T-helper 9 cell (primary cell): ENCODE results near the gene DROSHA.
A peak's percentile ranks its signal among the peaks of the same experiment; 100 is the strongest.
"Not testable (repeated sequence)": the region's sequence is repeated elsewhere in the genome, so short reads cannot be mapped to it uniquely, and the experiment has no call there.

Experiments
- DNase-seq: peaks from one replicate; pipeline ENCODE4 v3.0.0-alpha.2; 2020
- total RNA-seq, 2 donors: gene quantifications; one replicate each; lab custom pipeline; 2026; lab: John Stamatoyannopoulos, UW

The DROSHA gene, protein sequence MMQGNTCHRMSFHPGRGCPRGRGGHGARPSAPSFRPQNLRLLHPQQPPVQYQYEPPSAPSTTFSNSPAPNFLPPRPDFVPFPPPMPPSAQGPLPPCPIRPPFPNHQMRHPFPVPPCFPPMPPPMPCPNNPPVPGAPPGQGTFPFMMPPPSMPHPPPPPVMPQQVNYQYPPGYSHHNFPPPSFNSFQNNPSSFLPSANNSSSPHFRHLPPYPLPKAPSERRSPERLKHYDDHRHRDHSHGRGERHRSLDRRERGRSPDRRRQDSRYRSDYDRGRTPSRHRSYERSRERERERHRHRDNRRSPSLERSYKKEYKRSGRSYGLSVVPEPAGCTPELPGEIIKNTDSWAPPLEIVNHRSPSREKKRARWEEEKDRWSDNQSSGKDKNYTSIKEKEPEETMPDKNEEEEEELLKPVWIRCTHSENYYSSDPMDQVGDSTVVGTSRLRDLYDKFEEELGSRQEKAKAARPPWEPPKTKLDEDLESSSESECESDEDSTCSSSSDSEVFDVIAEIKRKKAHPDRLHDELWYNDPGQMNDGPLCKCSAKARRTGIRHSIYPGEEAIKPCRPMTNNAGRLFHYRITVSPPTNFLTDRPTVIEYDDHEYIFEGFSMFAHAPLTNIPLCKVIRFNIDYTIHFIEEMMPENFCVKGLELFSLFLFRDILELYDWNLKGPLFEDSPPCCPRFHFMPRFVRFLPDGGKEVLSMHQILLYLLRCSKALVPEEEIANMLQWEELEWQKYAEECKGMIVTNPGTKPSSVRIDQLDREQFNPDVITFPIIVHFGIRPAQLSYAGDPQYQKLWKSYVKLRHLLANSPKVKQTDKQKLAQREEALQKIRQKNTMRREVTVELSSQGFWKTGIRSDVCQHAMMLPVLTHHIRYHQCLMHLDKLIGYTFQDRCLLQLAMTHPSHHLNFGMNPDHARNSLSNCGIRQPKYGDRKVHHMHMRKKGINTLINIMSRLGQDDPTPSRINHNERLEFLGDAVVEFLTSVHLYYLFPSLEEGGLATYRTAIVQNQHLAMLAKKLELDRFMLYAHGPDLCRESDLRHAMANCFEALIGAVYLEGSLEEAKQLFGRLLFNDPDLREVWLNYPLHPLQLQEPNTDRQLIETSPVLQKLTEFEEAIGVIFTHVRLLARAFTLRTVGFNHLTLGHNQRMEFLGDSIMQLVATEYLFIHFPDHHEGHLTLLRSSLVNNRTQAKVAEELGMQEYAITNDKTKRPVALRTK (N-terminal part only)
- total RNA-seq, result 17.9 to 38.3 reads per million in 2 donors

GRCh38 chr5:31531888-31532547 is at the start of gene DROSHA, which contains the start of gene C5orf22:
Gene DROSHA (minus strand): TSS chr5:31532093. CDS start chr5:31529059, 3,034 bp downstream.
Gene C5orf22 (plus strand): TSS chr5:31532301. CDS start chr5:31532393, 92 bp downstream.
- DNase-seq, result peak; percentile 83

DNA sequence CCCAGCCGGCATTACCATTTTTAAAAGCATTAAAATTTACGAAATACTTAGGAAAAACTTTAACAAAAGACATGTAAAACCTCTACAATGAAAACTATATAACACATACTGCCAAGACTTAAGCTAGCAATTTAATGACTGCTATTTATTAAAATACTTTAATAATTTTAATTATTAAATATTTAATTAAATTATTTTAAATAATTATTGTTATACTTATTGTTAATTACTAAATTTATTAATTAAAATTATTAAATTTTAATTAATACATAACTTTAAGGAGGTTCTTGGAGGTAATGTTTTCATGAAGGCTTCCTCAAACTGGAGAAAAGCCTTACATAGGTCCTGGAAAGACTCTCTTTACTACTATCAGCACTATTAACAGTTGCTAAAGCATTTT is 47.7 kb upstream of the DROSHA start:
- no peak for DNase-seq

- DNase-seq, result no peak
Measured at GRCh38 chr5:31577438-31577837, 45.5 kb upstream of the DROSHA start.

GRCh38 chr5:31574772-31575171 is 42.9 kb upstream of the DROSHA start:
- no peak for DNase-seq

DNA sequence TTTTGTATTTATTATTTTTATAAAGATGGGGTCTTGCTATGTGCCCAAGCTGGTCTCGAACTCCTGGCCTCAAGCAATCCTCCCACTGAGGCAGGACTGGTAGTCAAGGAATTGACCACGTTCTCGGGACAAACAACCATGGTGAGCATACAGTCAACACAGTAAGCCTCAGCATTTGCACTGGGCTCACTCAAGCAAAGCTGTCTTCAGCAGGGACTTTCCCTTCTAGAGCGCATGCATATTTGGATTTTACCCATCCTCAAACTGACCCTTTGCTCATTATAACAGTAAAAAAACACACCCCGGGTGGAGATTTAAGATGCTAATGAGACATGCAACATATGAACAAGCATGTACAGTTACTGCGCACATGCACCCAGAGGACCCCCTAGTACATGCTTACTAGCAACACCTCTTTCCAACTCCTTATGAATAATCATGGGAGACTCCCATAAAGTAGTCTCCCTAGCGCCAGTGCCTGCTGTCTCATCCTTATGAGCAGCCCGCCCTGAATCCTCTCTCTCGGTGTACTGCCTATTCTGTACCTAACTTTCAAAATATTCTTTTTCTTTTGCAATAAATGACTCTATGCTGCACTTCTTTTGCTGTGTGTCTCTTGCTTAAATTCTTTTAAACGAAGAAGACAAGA is 41.7 kb upstream of the DROSHA start:
- DNase-seq, result no peak

GRCh38 chr5:31569068-31569467 is 37.2 kb upstream of the DROSHA start:
- no peak for DNase-seq

DNA sequence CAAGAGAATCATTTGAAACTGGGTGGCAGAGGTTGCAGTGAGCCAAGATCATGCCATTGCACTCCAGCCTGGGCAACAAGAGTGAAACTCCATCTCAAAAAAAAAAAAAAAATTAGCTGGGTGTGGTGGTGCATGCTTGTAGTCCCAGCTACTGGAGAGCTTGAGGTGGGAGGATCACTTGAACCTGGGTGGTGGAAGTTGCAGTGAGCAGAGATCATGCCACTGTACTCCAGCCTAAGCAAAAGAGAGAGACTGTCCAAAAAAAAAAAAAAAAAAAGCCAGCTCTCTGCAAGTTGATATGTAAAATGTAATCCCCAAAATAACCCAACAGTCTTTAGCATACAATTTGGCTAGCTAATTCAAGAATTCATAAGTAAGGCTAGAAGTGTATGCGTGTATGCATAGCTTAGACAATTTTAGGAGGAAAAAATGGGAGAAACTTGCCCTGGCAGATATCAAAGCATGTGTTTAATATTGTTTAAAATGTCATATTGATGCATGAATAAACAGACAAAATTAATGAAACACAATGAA is 36.5 kb upstream of the DROSHA start:
- DNase-seq, result no peak

DNA sequence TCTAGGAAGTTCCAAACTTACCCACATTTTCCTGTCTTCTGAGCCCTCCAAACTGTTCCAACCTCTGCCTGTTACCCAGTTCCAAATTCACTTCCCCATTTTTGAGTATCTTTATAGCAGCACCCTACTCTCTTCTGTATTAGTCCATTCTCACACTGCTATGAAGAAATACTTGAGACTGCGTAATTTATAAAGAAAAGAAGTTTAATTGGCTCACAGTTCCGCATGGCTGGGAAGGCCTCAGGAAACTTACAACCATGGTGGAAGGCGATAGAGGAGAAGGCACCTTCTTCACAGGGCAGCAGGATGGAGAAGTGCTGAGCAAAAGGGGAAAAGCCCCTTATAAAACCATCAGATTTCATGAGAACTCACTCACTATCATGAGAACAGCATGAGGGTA is 34.5 kb upstream of the DROSHA start:
- DNase-seq, result not testable (repeated sequence)

GRCh38 chr5:31563216-31563615 is 31.3 kb upstream of the DROSHA start:
- DNase-seq, result no peak

GRCh38 chr5:31561946-31562345 is 30.1 kb upstream of the DROSHA start:
- DNase-seq, result no peak

GRCh38 chr5:31559942-31560341 is 28.0 kb upstream of the DROSHA start:
- DNase-seq, result no peak

- no peak for DNase-seq
Measured at GRCh38 chr5:31556461-31556860, 24.6 kb upstream of the DROSHA start.

- no peak for DNase-seq
Measured at GRCh38 chr5:31554552-31554951, 22.7 kb upstream of the DROSHA start.

- no peak for DNase-seq
Measured at GRCh38 chr5:31553863-31554262, 22.0 kb upstream of the DROSHA start.

DNA sequence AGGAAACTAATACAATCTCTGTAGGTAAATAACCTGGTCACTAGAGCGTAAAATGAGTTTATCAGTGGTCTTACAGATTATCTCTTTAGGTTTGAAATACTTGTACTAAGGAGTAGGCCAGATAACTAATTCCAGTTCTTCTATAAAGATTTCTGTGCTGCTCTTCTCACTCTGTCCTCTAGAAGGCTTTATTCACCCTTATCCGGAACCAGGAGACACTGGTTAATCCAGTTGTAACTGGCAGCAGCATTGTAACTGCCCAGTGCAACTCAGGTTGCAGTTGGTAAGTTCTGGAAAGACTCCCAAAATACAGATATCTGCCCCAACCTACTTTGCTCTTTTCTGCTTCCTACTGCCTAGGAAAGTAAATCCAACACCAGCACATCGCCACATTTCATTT is 20.0 kb upstream of the DROSHA start:
- no peak for DNase-seq

DNA sequence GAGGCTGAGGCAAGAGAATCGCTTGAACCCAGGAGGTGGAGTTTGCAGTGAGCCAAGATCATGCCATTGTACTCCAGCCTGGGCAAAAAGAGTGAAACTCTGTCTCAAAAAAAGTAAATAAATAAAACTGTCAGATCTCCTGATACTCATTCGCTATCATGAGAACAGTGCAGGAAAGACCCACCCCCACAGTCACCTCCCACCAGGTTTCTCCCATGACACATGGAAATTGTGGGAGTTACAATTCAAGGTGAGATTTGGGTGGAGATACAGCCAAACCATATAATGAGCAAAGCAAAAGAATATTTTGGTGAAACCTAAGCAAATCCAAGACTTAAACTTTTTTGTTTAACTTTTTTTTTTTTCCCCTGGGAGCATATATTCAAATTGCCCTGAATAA is 17.2 kb upstream of the DROSHA start:
- not testable (repeated sequence) for DNase-seq

- DNase-seq, result no peak
Measured at GRCh38 chr5:31537851-31538250, 6.0 kb upstream of the DROSHA start.

DNA sequence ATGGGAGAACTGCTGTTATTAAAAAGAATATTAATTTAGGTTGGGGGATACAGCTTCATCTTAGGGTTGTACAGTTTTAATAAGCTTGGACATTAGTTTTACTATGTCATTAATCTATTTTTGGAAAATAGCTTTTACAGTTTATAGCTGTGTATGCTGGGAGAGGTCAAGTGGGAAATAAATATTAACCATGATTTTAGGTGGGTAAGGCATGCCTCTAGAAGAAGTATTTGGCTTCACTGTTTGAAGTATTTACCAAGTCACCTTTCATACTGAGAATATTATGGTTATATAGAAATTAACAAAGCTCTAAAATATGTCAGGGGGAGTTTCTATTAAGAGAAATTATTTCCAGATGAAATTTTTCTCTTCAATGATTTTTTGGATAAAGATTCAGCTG is 5.5 kb upstream of the DROSHA start:
- no peak for DNase-seq

GRCh38 chr5:31536873-31537272 is 5.0 kb upstream of the DROSHA start:
- no peak for DNase-seq

- DNase-seq, result no peak
Measured at GRCh38 chr5:31534527-31535046, 2.7 kb upstream of the DROSHA start.

GRCh38 chr5:31531543-31531887 is 378 bp downstream of the DROSHA start:
- DNase-seq, result peak; percentile 7
